ENCODE data around the gene IGFBP3.

Gene IGFBP3

GRCh38 chr7:45867471-45867870 is 53.6 kb downstream of the IGFBP3 start:
- no peak for DNase-seq

GRCh38 chr7:45865594-45866410 is 55.3 kb downstream of the IGFBP3 start:
- DNase-seq: no peak

- DNase-seq: no peak
Measured at GRCh38 chr7:45863715-45864114, 57.4 kb downstream of the IGFBP3 start.

Measured in CD4-positive, alpha-beta T cell treated with Interferon alpha-2 for 1 hour (primary cell).